PC-3 (cell line): ENCODE measurements around the gene HBP1. TPM values are rescaled to one million over a fixed set of nuclear protein-coding genes. Genes with fewer than 3 reads are reported as not detected.
"Not testable (repeated sequence)": the region's sequence is repeated elsewhere in the genome, so short reads cannot be mapped to it uniquely, and the experiment has no call there.

Experiments
- ATAC-seq: fragments of 200-7000 bp; cut with Tn5 transposase; 2 replicates; pipeline ENCODE4 v1.9.1; 2020; ENCODE audit warnings: mild to moderate bottlenecking, moderate library complexity
- BruUV-seq: library from RNA; stranded (reverse); fragments of 400-500 nt; replicated peaks from 2 replicates; lab custom pipeline; 2021; lab: Mats Ljungman, UMichigan
- CTCF ChIA-PET: fragments of 300-600 bp; sonication (Branson Sonifier 250); formaldehyde crosslinking; loops from one replicate; lab custom pipeline; 2022; ENCODE audit warnings: antibody characterized with exemption; lab: Charles Lee
- POLR2A ChIA-PET: fragments of 300-600 bp; sonication (Branson Sonifier 250); formaldehyde crosslinking; loops from one replicate; lab custom pipeline; 2022; ENCODE audit warnings: antibody characterized with exemption; ENCODE audit not compliant: unreplicated experiment; lab: Charles Lee
- DNase-seq: peaks from one replicate; pipeline ENCODE4 v3.0.0-alpha.2; 2015
- H2AFZ ChIP-seq: fragments of 300-600 bp; sonication (generic); 2 replicates; pipeline ENCODE4 v1.6.0; 2016; ENCODE audit warnings: antibody characterized with exemption, low read length
- H3F3A ChIP-seq: fragments of 300-600 bp; sonication (generic); one replicate; pipeline ENCODE4 v1.6.0; 2017; ENCODE audit warnings: antibody characterized with exemption, low read length, control low read depth, mild to moderate bottlenecking; ENCODE audit not compliant: unreplicated experiment
- H3K27ac ChIP-seq: fragments of 300-600 bp; sonication (generic); 2 replicates; pipeline ENCODE4 v1.5.1; 2016; ENCODE audit warnings: mild to moderate bottlenecking, low read length
- H3K27me3 ChIP-seq: fragments of 300-600 bp; sonication (generic); 2 replicates; pipeline ENCODE4 v1.6.1; 2016; ENCODE audit warnings: low read length, mixed read lengths
- H3K36me3 ChIP-seq: fragments of 300-600 bp; sonication (generic); 2 replicates; pipeline ENCODE4 v1.6.1; 2016; ENCODE audit warnings: low read depth, mixed run types, low read length, mixed read lengths
- H3K4me1 ChIP-seq: fragments of 300-600 bp; sonication (generic); 2 replicates; pipeline ENCODE4 v1.5.1; 2016; ENCODE audit warnings: low read length; ENCODE audit not compliant: insufficient read depth
- H3K4me2 ChIP-seq: fragments of 300-600 bp; sonication (generic); 2 replicates; pipeline ENCODE4 v1.6.0; 2016; ENCODE audit warnings: low read length
- H3K4me3 ChIP-seq: fragments of 300-600 bp; sonication (generic); 2 replicates; pipeline ENCODE4 v1.5.1; 2016; ENCODE audit warnings: mild to moderate bottlenecking, low read length, mixed read lengths
- H3K79me2 ChIP-seq: fragments of 300-600 bp; sonication (generic); 2 replicates; pipeline ENCODE4 v1.6.1; 2017; ENCODE audit warnings: low read length, mixed read lengths
- H3K9ac ChIP-seq: fragments of 300-600 bp; sonication (generic); 2 replicates; pipeline ENCODE4 v1.6.0; 2016; ENCODE audit warnings: mild to moderate bottlenecking, low read length
- H3K9me2 ChIP-seq: fragments of 300-600 bp; sonication (generic); replicated peaks from 2 replicates; pipeline ENCODE4 v1.6.1; 2016; ENCODE audit warnings: mixed run types, low read length, mixed read lengths
- H3K9me3 ChIP-seq: fragments of 300-600 bp; sonication (generic); 2 replicates; pipeline ENCODE4 v1.6.1; 2016; ENCODE audit warnings: low read length, mixed read lengths
- H4K20me1 ChIP-seq: fragments of 300-600 bp; sonication (generic); 2 replicates; pipeline ENCODE4 v1.6.1; 2016; ENCODE audit warnings: low read length, mixed read lengths
- EZH2 ChIP-seq: fragments of 300-600 bp; sonication (generic); IDR thresholded peaks from one replicate; pipeline ENCODE4 v1.6.1; 2017; ENCODE audit warnings: antibody characterized with exemption, mild to moderate bottlenecking, low read length; ENCODE audit not compliant: unreplicated experiment
- EZH2phosphoT487 ChIP-seq: fragments of 300-600 bp; sonication (generic); IDR thresholded peaks from 2 replicates; pipeline ENCODE4 v1.6.1; 2018; ENCODE audit warnings: mild to moderate bottlenecking, antibody characterized with exemption, low read length, borderline replicate concordance
- intact Hi-C: fragments of 100-400 bp; cut with micrococcal nuclease; formaldehyde crosslinking; loops from 2 replicates; pipeline ENCODE4 v1.9.0; 2023
- total RNA-seq: library from RNA; depleted of rRNA; stranded (reverse); fragments of >200 nt; gene quantifications from 2 replicates; pipeline ENCODE4 v1.2.3, GENCODE V29; 2014
- TF ChIP-seq, protein P1 (sequence below): fragments of 300-600 bp; sonication (generic); conservative IDR thresholded peaks from 2 replicates; pipeline ENCODE4 v1.5.1; 2017; ENCODE audit warnings: antibody characterized with exemption, low read depth, mild to moderate bottlenecking, low read length

HBP1 gene
- total RNA-seq, 1 experiment from 2014 or later: 13.0 TPM

DNA sequence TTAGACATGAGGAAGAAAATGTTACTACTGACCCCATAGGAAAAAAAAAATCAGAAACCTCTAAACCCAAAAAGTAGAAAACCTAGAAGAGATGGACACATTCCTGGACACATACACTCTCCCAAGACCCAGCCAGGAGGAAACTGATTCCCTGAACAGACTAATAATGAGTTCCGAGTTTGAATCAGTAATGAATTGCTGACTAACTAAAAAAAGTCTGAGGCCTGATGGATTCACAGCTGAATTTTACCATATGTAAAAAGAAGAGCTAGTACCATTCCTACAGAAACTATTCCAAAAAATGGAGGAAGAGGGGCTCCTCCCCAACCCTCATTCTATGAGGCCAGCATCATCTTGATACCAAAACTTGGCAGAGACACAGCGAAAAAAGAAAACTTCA, 75.8 kb downstream of the HBP1 start:
- Histone ChIP-seq H3K9ac (no peak overlapping the region), H3F3A (no peaks in the 10 kb centered on the region), H3K4me2 (no peak overlapping the region), H3K79me2 (no peaks in the 10 kb centered on the region), H3K27me3 (no peaks in the 10 kb centered on the region), H3K9me3 (no peaks in the 10 kb centered on the region), H3K4me1 (no peaks in the 10 kb centered on the region), H3K27ac (no peak overlapping the region), H3K4me3 (no peak overlapping the region), H3K9me2 (no peaks in the 10 kb centered on the region), H4K20me1 (no peaks in the 10 kb centered on the region), H2AFZ (no peak overlapping the region), H3K36me3 (no peaks in the 10 kb centered on the region; the same call in 1 of the 2 replicates)
- TF ChIP-seq EZH2phosphoT487 (no peak), EZH2 (no peak)
- TF ChIP-seq, protein P1, sequence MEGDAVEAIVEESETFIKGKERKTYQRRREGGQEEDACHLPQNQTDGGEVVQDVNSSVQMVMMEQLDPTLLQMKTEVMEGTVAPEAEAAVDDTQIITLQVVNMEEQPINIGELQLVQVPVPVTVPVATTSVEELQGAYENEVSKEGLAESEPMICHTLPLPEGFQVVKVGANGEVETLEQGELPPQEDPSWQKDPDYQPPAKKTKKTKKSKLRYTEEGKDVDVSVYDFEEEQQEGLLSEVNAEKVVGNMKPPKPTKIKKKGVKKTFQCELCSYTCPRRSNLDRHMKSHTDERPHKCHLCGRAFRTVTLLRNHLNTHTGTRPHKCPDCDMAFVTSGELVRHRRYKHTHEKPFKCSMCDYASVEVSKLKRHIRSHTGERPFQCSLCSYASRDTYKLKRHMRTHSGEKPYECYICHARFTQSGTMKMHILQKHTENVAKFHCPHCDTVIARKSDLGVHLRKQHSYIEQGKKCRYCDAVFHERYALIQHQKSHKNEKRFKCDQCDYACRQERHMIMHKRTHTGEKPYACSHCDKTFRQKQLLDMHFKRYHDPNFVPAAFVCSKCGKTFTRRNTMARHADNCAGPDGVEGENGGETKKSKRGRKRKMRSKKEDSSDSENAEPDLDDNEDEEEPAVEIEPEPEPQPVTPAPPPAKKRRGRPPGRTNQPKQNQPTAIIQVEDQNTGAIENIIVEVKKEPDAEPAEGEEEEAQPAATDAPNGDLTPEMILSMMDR: no peak
- ChIA-PET CTCF (no interaction called here), POLR2A (no interaction called here)
- no TSS peak for BruUV-seq
- DNase-seq (no peak), ATAC-seq (no peak)
- intact Hi-C loops: no loop called here

DNA sequence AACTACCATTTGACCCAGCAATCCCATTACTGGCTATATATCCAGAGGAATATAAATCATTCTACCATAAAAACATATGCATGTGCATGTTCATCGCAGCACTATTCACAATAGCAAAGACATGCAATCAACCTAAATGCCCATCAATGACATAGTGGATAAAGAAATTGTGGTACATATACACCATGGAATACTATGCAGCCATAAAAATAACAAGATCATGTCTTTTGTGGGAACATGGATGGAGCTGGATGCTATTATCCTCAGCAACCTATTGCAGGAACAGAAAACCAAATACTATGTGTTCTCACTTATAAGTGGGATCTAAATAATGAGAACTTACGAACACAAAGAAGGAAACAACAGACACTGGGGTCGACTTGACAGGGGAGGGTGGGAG, 78.0 kb downstream of the HBP1 start:
- H3K36me3 ChIP-seq, H3K27me3 ChIP-seq, H3K9me3 ChIP-seq, H2AFZ ChIP-seq, ATAC-seq, CTCF ChIA-PET, H4K20me1 ChIP-seq, H3K4me3 ChIP-seq, H3K27ac ChIP-seq, intact Hi-C loops, POLR2A ChIA-PET, H3K4me2 ChIP-seq, H3K9me2 ChIP-seq, H3F3A ChIP-seq, H3K79me2 ChIP-seq, H3K4me1 ChIP-seq, H3K9ac ChIP-seq, DNase-seq, BruUV-seq: not testable (repeated sequence)

DNA sequence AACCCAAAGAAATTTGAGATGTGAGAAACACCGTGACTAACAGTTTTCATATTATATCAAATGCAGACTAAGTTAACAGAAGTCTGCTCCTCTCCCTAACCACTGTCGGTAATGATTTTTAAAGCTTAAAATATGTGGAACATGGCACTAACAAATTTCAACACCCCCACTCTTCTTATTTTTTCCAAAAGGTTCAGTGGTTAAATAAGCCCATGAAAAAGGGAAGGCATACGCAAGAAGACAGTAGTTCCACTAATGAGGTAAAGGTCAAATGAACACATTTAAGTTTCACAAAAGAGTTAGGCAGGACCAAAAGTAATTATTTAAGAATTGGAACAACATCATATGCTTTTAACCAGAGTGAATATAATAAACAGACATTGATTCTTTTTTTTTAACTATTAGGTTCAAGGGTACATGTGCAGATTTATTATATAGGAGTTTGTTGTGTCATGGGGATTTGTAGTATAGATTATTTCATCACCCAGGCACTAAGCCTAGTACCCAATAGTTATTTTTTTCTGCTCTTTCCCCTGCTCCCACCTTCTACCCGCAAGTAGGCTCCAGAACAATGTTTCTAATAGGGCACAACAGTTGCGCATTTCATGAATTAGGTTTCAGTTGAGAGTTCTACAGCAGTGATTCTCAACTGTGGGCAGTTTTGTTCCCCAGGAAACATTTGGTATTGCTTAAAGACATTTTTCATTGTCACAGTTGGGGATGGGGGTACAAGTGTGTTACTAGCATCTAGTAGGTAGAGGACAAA, 79.9 kb downstream of the HBP1 start:
- ChIA-PET POLR2A (no interaction called here), CTCF (no interaction called here)
- no peaks in the 10 kb centered on the region for H3K4me1 ChIP-seq
- H3K27ac ChIP-seq: no peak overlapping the region
- ATAC-seq: no peak
- no peaks in the 10 kb centered on the region for H3F3A ChIP-seq
- no peak for TF ChIP-seq EZH2
- TF ChIP-seq, protein P1: no peak
- H2AFZ ChIP-seq: no peak overlapping the region
- BruUV-seq: no TSS peak
- H3K9ac ChIP-seq: no peak overlapping the region
- DNase-seq: no peak
- intact Hi-C loops: no loop called here
- no peaks in the 10 kb centered on the region for H3K9me2 ChIP-seq
- H3K27me3 ChIP-seq: no peaks in the 10 kb centered on the region
- H3K36me3 ChIP-seq: no peaks in the 10 kb centered on the region; the same call in 1 of the 2 replicates
- H3K4me2 ChIP-seq: no peak overlapping the region
- no peaks in the 10 kb centered on the region for H4K20me1 ChIP-seq
- no peaks in the 10 kb centered on the region for H3K9me3 ChIP-seq
- no peaks in the 10 kb centered on the region for H3K79me2 ChIP-seq
- no peak overlapping the region for H3K4me3 ChIP-seq
